ENCODE results near the gene PLA2G4A. TPM values are rescaled to one million over a fixed set of nuclear protein-coding genes. Genes with fewer than 3 reads are reported as not detected.

The PLA2G4A gene
- polyA plus RNA-seq, 4 donors, result 8.9 to 12.5 (median 10.6) TPM

GRCh38 chr1:186869526-186870228 is 40.9 kb downstream of the PLA2G4A start:
- no peak for DNase-seq (ENCODE audit: low read depth in 4 of 4, low spot score in 3 of 4)

GRCh38 chr1:186871784-186872183 is 43.0 kb downstream of the PLA2G4A start:
- DNase-seq (ENCODE audit: low read depth in 4 of 4, low spot score in 3 of 4), result no peak

- DNase-seq (ENCODE audit: low read depth in 4 of 4, low spot score in 3 of 4), result no peak
Measured at GRCh38 chr1:186872291-186872690, 43.5 kb downstream of the PLA2G4A start.

GRCh38 chr1:186873687-186874086 is 44.9 kb downstream of the PLA2G4A start:
- no peak for DNase-seq (ENCODE audit: low read depth in 4 of 4, low spot score in 3 of 4)

- DNase-seq (ENCODE audit: low read depth in 4 of 4, low spot score in 3 of 4), result no peak
Measured at GRCh38 chr1:186875896-186876835, 47.4 kb downstream of the PLA2G4A start.

- no peak for DNase-seq (ENCODE audit: low read depth in 4 of 4, low spot score in 3 of 4)
Measured at GRCh38 chr1:186878356-186878755, 49.6 kb downstream of the PLA2G4A start.

- no peak for DNase-seq (ENCODE audit: low read depth in 4 of 4, low spot score in 3 of 4)
Measured at GRCh38 chr1:186880982-186881381, 52.2 kb downstream of the PLA2G4A start.

- no peak for DNase-seq (ENCODE audit: low read depth in 4 of 4, low spot score in 3 of 4)
Measured at GRCh38 chr1:186882372-186883134, 53.8 kb downstream of the PLA2G4A start.

- no peak for DNase-seq (ENCODE audit: low read depth in 4 of 4, low spot score in 3 of 4)
Measured at GRCh38 chr1:186884251-186884650, 55.5 kb downstream of the PLA2G4A start.

GRCh38 chr1:186887203-186887602 is 58.5 kb downstream of the PLA2G4A start:
- no peak for DNase-seq (ENCODE audit: low read depth in 4 of 4, low spot score in 3 of 4)

- no peak for DNase-seq (ENCODE audit: low read depth in 4 of 4, low spot score in 3 of 4)
Measured at GRCh38 chr1:186888367-186888766, 59.6 kb downstream of the PLA2G4A start.

- no peak for DNase-seq (ENCODE audit: low read depth in 4 of 4, low spot score in 3 of 4)
Measured at GRCh38 chr1:186892936-186893335, 64.2 kb downstream of the PLA2G4A start.

- no peak for DNase-seq (ENCODE audit: low read depth in 4 of 4, low spot score in 3 of 4)
Measured at GRCh38 chr1:186894415-186894814, 65.7 kb downstream of the PLA2G4A start.

GRCh38 chr1:186896211-186896610 is 67.5 kb downstream of the PLA2G4A start:
- DNase-seq (ENCODE audit: low read depth in 4 of 4, low spot score in 3 of 4), result no peak

GRCh38 chr1:186897008-186897407 is 68.3 kb downstream of the PLA2G4A start:
- no peak for DNase-seq (ENCODE audit: low read depth in 4 of 4, low spot score in 3 of 4)

GRCh38 chr1:186899577-186899976 is 70.8 kb downstream of the PLA2G4A start:
- no peak for DNase-seq (ENCODE audit: low read depth in 4 of 4, low spot score in 3 of 4)

GRCh38 chr1:186899977-186900376 is 71.2 kb downstream of the PLA2G4A start:
- DNase-seq (ENCODE audit: low read depth in 4 of 4, low spot score in 3 of 4), result no peak

GRCh38 chr1:186900539-186901237 is 71.9 kb downstream of the PLA2G4A start:
- DNase-seq (ENCODE audit: low read depth in 4 of 4, low spot score in 3 of 4), result no peak

GRCh38 chr1:186901631-186902030 is 72.9 kb downstream of the PLA2G4A start:
- DNase-seq (ENCODE audit: low read depth in 4 of 4, low spot score in 3 of 4), result no peak

GRCh38 chr1:186903374-186904136 is 74.8 kb downstream of the PLA2G4A start:
- no peak for DNase-seq (ENCODE audit: low read depth in 4 of 4, low spot score in 3 of 4)
